ENCODE results near the gene MR1.

DNA sequence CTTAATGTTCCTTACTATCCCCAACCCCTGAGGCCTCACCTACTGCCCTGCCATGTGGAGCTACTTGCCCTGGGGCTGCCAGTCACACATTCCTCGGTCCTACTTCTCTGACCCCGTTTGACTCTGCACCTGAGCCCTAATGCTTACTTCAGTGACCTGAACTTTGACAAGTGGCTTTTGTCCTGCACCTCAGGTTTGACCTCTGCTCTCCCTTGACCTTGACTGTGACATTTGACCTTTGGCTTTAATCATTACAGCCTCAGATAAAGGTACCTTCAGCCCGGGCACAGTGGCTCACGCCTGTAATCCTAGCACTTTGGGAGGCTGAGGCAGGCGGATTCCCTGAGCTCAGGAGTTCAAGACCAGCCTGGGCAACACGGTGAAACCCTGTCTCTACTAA, 22.8 kb downstream of the MR1 start:
- no peak for TF ChIP-seq POLR2A (IDR thresholded peaks at IDR 0.05)
- TF ChIP-seq, protein P1, sequence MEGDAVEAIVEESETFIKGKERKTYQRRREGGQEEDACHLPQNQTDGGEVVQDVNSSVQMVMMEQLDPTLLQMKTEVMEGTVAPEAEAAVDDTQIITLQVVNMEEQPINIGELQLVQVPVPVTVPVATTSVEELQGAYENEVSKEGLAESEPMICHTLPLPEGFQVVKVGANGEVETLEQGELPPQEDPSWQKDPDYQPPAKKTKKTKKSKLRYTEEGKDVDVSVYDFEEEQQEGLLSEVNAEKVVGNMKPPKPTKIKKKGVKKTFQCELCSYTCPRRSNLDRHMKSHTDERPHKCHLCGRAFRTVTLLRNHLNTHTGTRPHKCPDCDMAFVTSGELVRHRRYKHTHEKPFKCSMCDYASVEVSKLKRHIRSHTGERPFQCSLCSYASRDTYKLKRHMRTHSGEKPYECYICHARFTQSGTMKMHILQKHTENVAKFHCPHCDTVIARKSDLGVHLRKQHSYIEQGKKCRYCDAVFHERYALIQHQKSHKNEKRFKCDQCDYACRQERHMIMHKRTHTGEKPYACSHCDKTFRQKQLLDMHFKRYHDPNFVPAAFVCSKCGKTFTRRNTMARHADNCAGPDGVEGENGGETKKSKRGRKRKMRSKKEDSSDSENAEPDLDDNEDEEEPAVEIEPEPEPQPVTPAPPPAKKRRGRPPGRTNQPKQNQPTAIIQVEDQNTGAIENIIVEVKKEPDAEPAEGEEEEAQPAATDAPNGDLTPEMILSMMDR (IDR thresholded peaks at IDR 0.05) = no peak

All from stomach (tissue), 4 donors.